Activated CD4-positive, alpha-beta T cell treated with anti-CD3 and anti-CD28 coated beads, Interleukin-2, amount 10 ng/mL, durations not matched to agents 7 days and 5 days (primary cell): ENCODE data around the gene SEMA3B. TPM values are rescaled to one million over a fixed set of nuclear protein-coding genes. Genes with fewer than 3 reads are reported as not detected.

Experiments used
- CTCF ChIA-PET: fragments of 350-600 bp; sonication (Branson Sonifier 250); formaldehyde crosslinking; loops from one replicate; lab custom pipeline; 2021; ENCODE audit warnings: antibody characterized with exemption; lab: Charles Lee
- POLR2A ChIA-PET: fragments of 350-600 bp; sonication (Branson Sonifier 250); formaldehyde crosslinking; loops from one replicate; lab custom pipeline; 2021; ENCODE audit warnings: antibody characterized with exemption; lab: Charles Lee
- DNase-seq: peaks from one replicate; pipeline ENCODE4 v3.0.0-alpha.2; 2020
- H3K27ac Mint-ChIP-seq: one replicate; pipeline ENCODE4 v1.8.0; 2021; ENCODE audit warnings: mild to moderate bottlenecking, moderate library complexity, mixed read lengths
- H3K27me3 Mint-ChIP-seq: one replicate; pipeline ENCODE4 v1.8.0; 2021; ENCODE audit warnings: mixed read lengths
- H3K36me3 Mint-ChIP-seq: one replicate; pipeline ENCODE4 v1.8.0; 2021; ENCODE audit warnings: low read depth, mixed read lengths
- H3K4me1 Mint-ChIP-seq: one replicate; pipeline ENCODE4 v1.8.0; 2021; ENCODE audit warnings: mixed read lengths
- H3K4me3 Mint-ChIP-seq: one replicate; pipeline ENCODE4 v1.8.0; 2021; ENCODE audit warnings: mild to moderate bottlenecking, moderate library complexity, mixed read lengths
- H3K9me3 Mint-ChIP-seq: one replicate; pipeline ENCODE4 v1.8.0; 2021; ENCODE audit warnings: mixed read lengths
- microRNA-seq: library from miRNA; unstranded; fragments of <30 nt; microRNA quantifications from one replicate; pipeline ENCODE4 v1.2.0, GENCODE V29; 2021; ENCODE audit warnings: borderline microRNAs expressed, borderline replicate concordance
- total RNA-seq, 2 experiments: library from RNA; stranded (reverse); gene quantifications; one replicate each; pipeline ENCODE4 v1.2.3, GENCODE V29; 2021

Gene SEMA3B
- total RNA-seq, 2 experiments from 2014 or later, result 0.37 to 0.60 TPM

GRCh38 chr3:50325497-50326181, 56.7 kb downstream of the SEMA3B start:
- peak; percentile 5 for DNase-seq
- H3K36me3 Mint-ChIP-seq, result peaks cover 14% of the 10 kb centered on the region
- H3K27me3 Mint-ChIP-seq, result no peaks in the 10 kb centered on the region
- POLR2A ChIA-PET, result no interaction called here
- CTCF ChIA-PET, result interaction anchor here (1.1 to 3.4 kb wide), 3 partner anchors 11 to 51 kb away, joined by 4 to 19 read pairs (median 7); partner anchors contain the start of genes HYAL3 and NAA80
- H3K27ac Mint-ChIP-seq, result no peak overlapping the region
- H3K9me3 Mint-ChIP-seq, result no peaks in the 10 kb centered on the region
- peaks cover 30% of the 10 kb centered on the region for H3K4me1 Mint-ChIP-seq
- H3K4me3 Mint-ChIP-seq, result peak overlapping the region; percentile 51

- no peaks in the 10 kb centered on the region for H3K27me3 Mint-ChIP-seq
Measured at GRCh38 chr3:50326182-50326541, 57.2 kb downstream of the SEMA3B start.

GRCh38 chr3:50327129-50327528, 58.2 kb downstream of the SEMA3B start:
- no peak for DNase-seq
- Mint-ChIP-seq H3K4me1 (peaks cover 31% of the 10 kb centered on the region), H3K27ac (peak overlapping the region; percentile 78), H3K27me3 (no peaks in the 10 kb centered on the region), H3K4me3 (peak overlapping the region; percentile 84), H3K9me3 (no peaks in the 10 kb centered on the region), H3K36me3 (peaks cover 27% of the 10 kb centered on the region)
- ChIA-PET POLR2A (interaction anchor here (1.9 kb wide), 1 partner anchor 10 kb away, joined by 11 read pairs; no protein-coding TSS in a partner anchor), CTCF (interaction anchor here (1.2 to 2.9 kb wide), 6 partner anchors 9 to 100 kb away, joined by 4 to 14 read pairs (median 6); partner anchors contain the start of genes HYAL3, NAA80 and RASSF1)

More at GRCh38 chr3:50326182-50326541, 57.2 kb downstream of the SEMA3B start:
- Mint-ChIP-seq H3K9me3 (no peaks in the 10 kb centered on the region), H3K36me3 (peaks cover 19% of the 10 kb centered on the region), H3K4me1 (peaks cover 29% of the 10 kb centered on the region), H3K27ac (no peak overlapping the region), H3K4me3 (peak overlapping the region; percentile 51)
- ChIA-PET POLR2A (no interaction called here), CTCF (interaction anchor here (1.1 to 1.4 kb wide), 2 partner anchors 10 to 51 kb away, joined by 4 to 7 read pairs; no protein-coding TSS in a partner anchor)
- peak; percentile 5 for DNase-seq

Small RNA genes lying within 50 kb of the gene (microRNA-seq; reads per million reads assigned to microRNA genes)
- not detected for gene MIR5787

Other genes with a start within 250 kb of the SEMA3B start
- gene RBM5, start 180.2 kb upstream of the SEMA3B start, total RNA-seq, result 100 to 1,000 TPM; 212 to 215 TPM
- not detected for gene SEMA3F, start 113.8 kb upstream of the SEMA3B start, total RNA-seq
- not detected for gene GNAT1, start 77.5 kb upstream of the SEMA3B start, total RNA-seq
- gene SLC38A3, start 63.9 kb upstream of the SEMA3B start, total RNA-seq, result not detected
- gene GNAI2, start 32.9 kb upstream of the SEMA3B start, total RNA-seq, result 100 to 1,000 TPM; 489 to 524 TPM
- not detected for gene LSMEM2, start 9.9 kb downstream of the SEMA3B start, total RNA-seq
- 10 to 100 TPM; 59.4 to 66.0 TPM for gene IFRD2, start 23.3 kb downstream of the SEMA3B start, total RNA-seq
- 10 to 100 TPM in 1 of 2 experiments, 1 to 10 TPM in 1; 9.2 to 10.9 TPM for gene HYAL3, start 30.3 kb downstream of the SEMA3B start, total RNA-seq
- 10 to 100 TPM; 28.9 to 31.7 TPM for gene NAA80, start 30.3 kb downstream of the SEMA3B start, total RNA-seq
- under 1 TPM in 1 of 2 experiments, not detected in 1; 0.07 TPM for gene HYAL1, start 34.4 kb downstream of the SEMA3B start, total RNA-seq
- 1 to 10 TPM; 4.3 to 5.7 TPM for gene HYAL2, start 53.6 kb downstream of the SEMA3B start, total RNA-seq
- gene TUSC2, start 59.1 kb downstream of the SEMA3B start, total RNA-seq, result 10 to 100 TPM; 16.1 to 17.7 TPM
- 100 to 1,000 TPM in 1 of 2 experiments, 10 to 100 TPM in 1; 88.3 to 122 TPM for gene RASSF1, start 71.7 kb downstream of the SEMA3B start, total RNA-seq
- 1 to 10 TPM; 3.5 to 3.6 TPM for gene ZMYND10, start 76.6 kb downstream of the SEMA3B start, total RNA-seq
- gene NPRL2, start 81.6 kb downstream of the SEMA3B start, total RNA-seq, result 10 to 100 TPM; 40.8 to 46.5 TPM
- gene CYB561D2, start 81.7 kb downstream of the SEMA3B start, total RNA-seq, result 10 to 100 TPM; 35.3 to 40.9 TPM
- gene TMEM115, start 90.4 kb downstream of the SEMA3B start, total RNA-seq, result 10 to 100 TPM; 17.5 to 19.2 TPM
- gene CACNA2D2, start 234.5 kb downstream of the SEMA3B start, total RNA-seq, result under 1 TPM; 0.60 to 0.62 TPM